HepG2 (cell line): Measurements from ENCODE around the gene CPED1. TPM values are rescaled to one million over a fixed set of nuclear protein-coding genes. Genes with fewer than 3 reads are reported as not detected.

ENCODE experiments used
- ATAC-seq: fragments of 200-7000 bp; cut with Tn5 transposase; 3 replicates; pipeline ENCODE4 v1.9.1; 2020; ENCODE audit warnings: mild to moderate bottlenecking, moderate library complexity
- BruUV-seq: library from RNA; stranded (reverse); fragments of 400-500 nt; replicated peaks from 2 replicates; lab custom pipeline; 2021; lab: Mats Ljungman, UMichigan
- CTCF ChIA-PET: fragments of 300-600 bp; formaldehyde crosslinking; extraction: SDS; loops from one replicate; lab custom pipeline; 2021; ENCODE audit warnings: low total read pairs, inconsistent platforms, low intra/inter-chr PET ratio; lab: Yijun Ruan, JAX
- POLR2A ChIA-PET: fragments of 350-600 bp; sonication (Branson Sonifier 250); formaldehyde crosslinking; loops from one replicate; lab custom pipeline; 2020; ENCODE audit warnings: antibody characterized with exemption, inconsistent platforms; lab: Yijun Ruan, JAX
- DNase-seq: peaks from one replicate; pipeline ENCODE4 v3.0.0-alpha.2; 2015; ENCODE audit warnings: low spot score
- FAIRE-seq: peaks from 3 replicates; lab custom pipeline; 2011; peaks lifted over from hg19 to GRCh38; lab: Jason Lieb, UNC
- H2AFZ ChIP-seq: one replicate; pipeline ENCODE4 v1.6.1; 2011; ENCODE audit warnings: low read length, inconsistent platforms
- H3K27ac ChIP-seq: fragments of 300-600 bp; 3 replicates; pipeline ENCODE4 v1.8.0; 2011; ENCODE audit warnings: mixed run types, mild to moderate bottlenecking, mixed read lengths, low read length, inconsistent platforms; ENCODE audit not compliant: insufficient read depth; ENCODE audit errors: extremely low read length
- H3K27me3 ChIP-seq, 2 experiments: fragments of 200-600 bp in 1 of 2; 2 replicates in 1 of 2; 3 replicates in 1 of 2; pipeline versions ENCODE4 v1.6.0 to v1.8.0; 2011; ENCODE audit warnings: low read length in 2 of 2, mild to moderate bottlenecking in 2 of 2, moderate library complexity in 2 of 2, inconsistent platforms in 1 of 2; ENCODE audit not compliant: insufficient read depth in 2 of 2, control insufficient read depth in 1 of 2
- H3K36me3 ChIP-seq, 2 experiments: fragments of 200-600 bp in 1 of 2; replicated peaks in 1 of 2; 2 replicates in 1 of 2; 3 replicates in 1 of 2; pipeline versions ENCODE4 v1.5.1 to v1.8.0; 2011; ENCODE audit warnings: low read length in 2 of 2, inconsistent platforms in 1 of 2; ENCODE audit not compliant: insufficient read depth in 2 of 2, control insufficient read depth in 1 of 2
- H3K4me1 ChIP-seq: 2 replicates; pipeline ENCODE4 v1.5.1; 2012; ENCODE audit warnings: low read length, inconsistent platforms; ENCODE audit not compliant: insufficient read depth
- H3K4me2 ChIP-seq: 2 replicates; pipeline ENCODE4 v1.6.0; 2011; ENCODE audit warnings: low read depth, low read length, inconsistent platforms
- H3K4me3 ChIP-seq, 3 experiments: fragments of 200-600 bp in 1 of 3; sonication (generic), shearing (Covaris generic) in 1 of 3; replicated peaks in 1 of 3; 2 replicates each; pipeline ENCODE4 v1.5.1; 2011 to 2016; ENCODE audit warnings: low read length in 3 of 3, inconsistent platforms in 2 of 3, low read depth in 2 of 3, mild to moderate bottlenecking in 2 of 3, control low read depth in 1 of 3, mixed read lengths in 1 of 3; ENCODE audit not compliant: insufficient read depth in 1 of 3
- H3K79me2 ChIP-seq: one replicate; pipeline ENCODE4 v1.6.1; 2011; ENCODE audit warnings: low read length, inconsistent platforms; ENCODE audit not compliant: insufficient read depth
- H3K9ac ChIP-seq: 2 replicates; pipeline ENCODE4 v1.6.0; 2011; ENCODE audit warnings: mild to moderate bottlenecking, low read depth, low read length, inconsistent platforms; ENCODE audit not compliant: insufficient read depth
- H3K9me3 ChIP-seq: 2 replicates; pipeline ENCODE4 v1.5.1; 2012; ENCODE audit warnings: mild to moderate bottlenecking, low read length
- H4K20me1 ChIP-seq: 2 replicates; pipeline ENCODE4 v1.6.0; 2011; ENCODE audit warnings: inconsistent platforms, mild to moderate bottlenecking, low read length, moderate library complexity; ENCODE audit not compliant: insufficient read depth
- ATF4 ChIP-seq, 2 experiments: fragments of 450-650 bp in 1 of 2; sonication (generic) in 1 of 2; formaldehyde crosslinking; IDR thresholded peaks; 2 replicates each; pipeline versions ENCODE4 v1.5.0 to v1.8.0; 2020 to 2022; ENCODE audit warnings: mild to moderate bottlenecking in 1 of 2, missing genetic modification reagents in 1 of 2
- FOXC1 ChIP-seq: sonication (generic); formaldehyde crosslinking; IDR thresholded peaks from 2 replicates; pipeline ENCODE4 v1.8.0; 2022; ENCODE audit warnings: mild to moderate bottlenecking, missing genetic modification reagents, borderline replicate concordance
- FOXO1 ChIP-seq: sonication (generic); formaldehyde crosslinking; IDR thresholded peaks from 2 replicates; pipeline ENCODE4 v1.4.0; 2020; ENCODE audit warnings: missing genetic modification reagents
- PATZ1 ChIP-seq: sonication (generic); formaldehyde crosslinking; IDR thresholded peaks from 2 replicates; pipeline ENCODE4 v1.4.0; 2020; ENCODE audit warnings: missing genetic modification reagents
- PHF5A ChIP-seq: IDR thresholded peaks from one replicate; pipeline ENCODE4 v1.6.1; 2018; ENCODE audit warnings: low read depth, missing genetic modification reagents; ENCODE audit not compliant: unreplicated experiment
- TAF1 ChIP-seq: sonication (generic); formaldehyde crosslinking; IDR thresholded peaks from 2 replicates; pipeline ENCODE4 v1.4.0; 2020; ENCODE audit warnings: missing genetic modification reagents
- TEAD3 ChIP-seq: optimal IDR thresholded peaks from 2 replicates; pipeline ENCODE3; 2016; ENCODE audit warnings: borderline replicate concordance
- ZBTB42 ChIP-seq: sonication (generic); formaldehyde crosslinking; IDR thresholded peaks from 2 replicates; pipeline ENCODE4 v1.5.0; 2020; ENCODE audit warnings: mild to moderate bottlenecking, missing genetic modification reagents
- ZMYM4 ChIP-seq: sonication (generic); formaldehyde crosslinking; IDR thresholded peaks from 2 replicates; pipeline ENCODE4 v1.8.1; 2023; ENCODE audit warnings: mild to moderate bottlenecking, missing genetic modification reagents
- ZNF142 ChIP-seq: sonication (generic); formaldehyde crosslinking; IDR thresholded peaks from 2 replicates; pipeline ENCODE4 v1.4.0; 2020; ENCODE audit warnings: missing genetic modification reagents
- ZNF281 ChIP-seq: sonication (generic); formaldehyde crosslinking; IDR thresholded peaks from 2 replicates; pipeline ENCODE4 v1.4.0; 2020; ENCODE audit warnings: missing genetic modification reagents, borderline replicate concordance
- ZNF614 ChIP-seq: IDR thresholded peaks from 2 replicates; pipeline ENCODE4 v1.6.1; 2018; ENCODE audit warnings: missing biosample characterization, missing genetic modification reagents, inconsistent platforms, borderline replicate concordance
- ZNF615 ChIP-seq: sonication (generic); formaldehyde crosslinking; IDR thresholded peaks from 2 replicates; pipeline ENCODE4 v1.5.0; 2020; ENCODE audit warnings: mild to moderate bottlenecking, missing genetic modification reagents, borderline replicate concordance
- ZNF850 ChIP-seq: sonication (generic); formaldehyde crosslinking; conservative IDR thresholded peaks from 2 replicates; pipeline ENCODE4 v1.9.0; 2021; ENCODE audit warnings: mild to moderate bottlenecking, missing genetic modification reagents
- in situ Hi-C: cut with HindIII; loops from 2 replicates; pipeline ENCODE4 v1.10.0; 2017; ENCODE audit warnings: low pct_unique_long_range_greater_than_20kb; ENCODE audit not compliant: extremely low pct_ligation_motif_present
- intact Hi-C: fragments of 100-400 bp; cut with micrococcal nuclease; formaldehyde crosslinking; loops from one replicate; pipeline ENCODE4 v1.10.0; 2022; ENCODE audit not compliant: unreplicated experiment
- polyA plus RNA-seq, 8 experiments: library from polyadenylated mRNA; depleted of rRNA in 3 of 8; stranded (reverse) in 7 of 8; unstranded in 1 of 8; fragments of >200 nt; fragmentation: Illumina TruSeq in 4 of 8; extraction: Trizol in 4 of 8; gene quantifications; 2 replicates each; pipeline versions ENCODE4 v1.2.1 to v1.2.3, GENCODE V29; 2011 to 2016; ENCODE audit warnings: low read depth in 4 of 8, missing spikeins in 1 of 8, mixed read lengths in 1 of 8; ENCODE audit not compliant: insufficient read depth in 1 of 8
- total RNA-seq, 5 experiments: library from RNA; depleted of rRNA; stranded (reverse); fragments of >200 nt; fragmentation: Illumina TruSeq; extraction: Trizol; gene quantifications; 2 replicates each; pipeline ENCODE4 v1.2.3, GENCODE V29; 2016; ENCODE audit warnings: low read depth in 1 of 5

CPED1 gene
- total and polyA plus RNA-seq, 2 of the 13 experiments (the other 11 are each of a cell fraction or from before 2014, with no cell fraction given) = 11.5 to 27.0 TPM

GRCh38 chr7:121288894-121289293, 300.4 kb downstream of the CPED1 start:
- in situ Hi-C loops = no loop called here
- POLR2A ChIA-PET = no interaction called here
- H3K9me3 ChIP-seq = peaks cover 14% of the 10 kb centered on the region
- TF ChIP-seq TAF1 = no peak
- TF ChIP-seq ZMYM4 = no peak
- TF ChIP-seq ZNF614 (CRISPR knock-in tag) = no peak
- TF ChIP-seq PATZ1 (CRISPR knock-in tag) = no peak
- TF ChIP-seq ZBTB42 (CRISPR knock-in tag) = no peak
- no peak for TF ChIP-seq ZNF281
- no peak for TF ChIP-seq ZNF142 (CRISPR knock-in tag)
- no peak for TF ChIP-seq ATF4 (CRISPR knock-in tag; IDR thresholded peaks at IDR 0.05)
- no peak for TF ChIP-seq ZNF615 (CRISPR knock-in tag)
- TF ChIP-seq FOXO1 (CRISPR knock-in tag) = no peak
- no peak for TF ChIP-seq PHF5A (CRISPR knock-in tag)
- no peak for TF ChIP-seq FOXC1
- TF ChIP-seq TEAD3 = no peak
- no peak for TF ChIP-seq ZNF850

More at GRCh38 chr7:121288894-121289293, 300.4 kb downstream of the CPED1 start:
- Histone ChIP-seq H3K4me3 (no peak overlapping the region), H3K27ac (no peak overlapping the region), H3K27me3 (no peaks in the 10 kb centered on the region), H3K4me1 (no peaks in the 10 kb centered on the region), H3K36me3 (no peaks in the 10 kb centered on the region), H3K79me2 (no peaks in the 10 kb centered on the region), H3K4me2 (no peak overlapping the region), H3K9ac (no peak overlapping the region), H4K20me1 (no peaks in the 10 kb centered on the region), H2AFZ (no peak overlapping the region)
- BruUV-seq = no TSS peak
- CTCF ChIA-PET = no interaction called here
- ATAC-seq (no peak), FAIRE-seq (no peak), DNase-seq (no peak)
- intact Hi-C loops = no loop called here
